Stimulated activated naive CD8-positive, alpha-beta T cell treated with anti-CD3 and anti-CD28 coated beads, Interleukin-15, amount 100 ng/mL, for 72 hours (primary cell): ENCODE results near the gene ILF3.

Experiments used
- ATAC-seq: fragments of 150-1000 bp; cut with Tn5 transposase; 2 replicates; pipeline ENCODE4 v1.10.0; 2021; ENCODE audit warnings: mild to moderate bottlenecking, moderate library complexity
- DNase-seq, 2 donors: peaks; one replicate each; pipeline ENCODE4 v3.0.0; 2021 to 2022
- H3K27ac Mint-ChIP-seq, 2 donors: one replicate each; pipeline ENCODE4 v1.8.0; 2022; ENCODE audit warnings: mild to moderate bottlenecking in 2 of 2, mixed read lengths in 2 of 2, moderate library complexity in 2 of 2
- H3K27me3 Mint-ChIP-seq: one replicate; pipeline ENCODE4 v1.8.0; 2022; ENCODE audit warnings: mixed read lengths
- H3K4me1 Mint-ChIP-seq: one replicate; pipeline ENCODE4 v1.8.0; 2022; ENCODE audit warnings: mild to moderate bottlenecking, mixed read lengths
- H3K4me3 Mint-ChIP-seq, 2 donors: one replicate each; pipeline ENCODE4 v1.8.0; 2022; ENCODE audit warnings: mild to moderate bottlenecking in 2 of 2, mixed read lengths in 2 of 2, moderate library complexity in 1 of 2
- H3K9me3 Mint-ChIP-seq, 2 donors: one replicate each; pipeline ENCODE4 v1.8.0; 2022; ENCODE audit warnings: mixed read lengths in 2 of 2

ILF3 gene

GRCh38 chr19:10692673-10693264 lies 38.6 kb downstream of the ILF3 start:
- no peak overlapping the region for H3K27ac Mint-ChIP-seq
- H3K4me3 Mint-ChIP-seq: no peak overlapping the region
- no peak for ATAC-seq
- peaks cover 30% of the 10 kb centered on the region for H3K4me1 Mint-ChIP-seq
- H3K9me3 Mint-ChIP-seq: no peaks in the 10 kb centered on the region
- peaks cover 28% of the 10 kb centered on the region for H3K27me3 Mint-ChIP-seq
- no peak for DNase-seq

GRCh38 chr19:10694706-10695307 lies 40.7 kb downstream of the ILF3 start:
- H3K27ac Mint-ChIP-seq: peak overlapping the region in 1 of 2 donors; percentile 50
- DNase-seq (no peak), ATAC-seq (no peak)
- no peaks in the 10 kb centered on the region for H3K9me3 Mint-ChIP-seq
- H3K27me3 Mint-ChIP-seq: peaks cover 28% of the 10 kb centered on the region
- peak overlapping the region; percentile 87 to 88 for H3K4me3 Mint-ChIP-seq
- H3K4me1 Mint-ChIP-seq: peaks cover 25% of the 10 kb centered on the region

- ATAC-seq: peak; percentile 98
- H3K9me3 Mint-ChIP-seq: no peaks in the 10 kb centered on the region
- H3K27ac Mint-ChIP-seq: peak overlapping the region in 1 of 2 donors; percentile 82
- DNase-seq: peak; percentile 86 to 91
- peaks cover 28% of the 10 kb centered on the region for H3K27me3 Mint-ChIP-seq
- peaks cover 26% of the 10 kb centered on the region for H3K4me1 Mint-ChIP-seq
- H3K4me3 Mint-ChIP-seq: peak overlapping the region; percentile 87 to 88
Measured at GRCh38 chr19:10695401-10696398, 41.6 kb downstream of the ILF3 start.

- H3K4me3 Mint-ChIP-seq: no peak overlapping the region
Measured at GRCh38 chr19:10699650-10700335, 45.6 kb downstream of the ILF3 start.

GRCh38 chr19:10701955-10702525 lies 47.9 kb downstream of the ILF3 start:
- no peaks in the 10 kb centered on the region for H3K9me3 Mint-ChIP-seq
- ATAC-seq (peak; percentile 57), DNase-seq (peak in 1 of 2 donors; percentile 40)

More at GRCh38 chr19:10699650-10700335, 45.6 kb downstream of the ILF3 start:
- H3K27ac Mint-ChIP-seq: no peak overlapping the region
- H3K27me3 Mint-ChIP-seq: peaks cover 28% of the 10 kb centered on the region
- no peak for ATAC-seq
- DNase-seq: peak; percentile 69 to 71
- H3K9me3 Mint-ChIP-seq: no peaks in the 10 kb centered on the region
- H3K4me1 Mint-ChIP-seq: peaks cover 35% of the 10 kb centered on the region

GRCh38 chr19:10706990-10707389 lies 52.8 kb downstream of the ILF3 start:
- Mint-ChIP-seq H3K4me1 (peaks cover 8% of the 10 kb centered on the region), H3K9me3 (no peaks in the 10 kb centered on the region), H3K27me3 (no peaks in the 10 kb centered on the region), H3K4me3 (no peak overlapping the region), H3K27ac (no peak overlapping the region)
- DNase-seq (no peak), ATAC-seq (no peak)

More at GRCh38 chr19:10701955-10702525, 47.9 kb downstream of the ILF3 start:
- peak overlapping the region; percentile 98 for H3K4me3 Mint-ChIP-seq
- peaks cover 18% of the 10 kb centered on the region for H3K4me1 Mint-ChIP-seq
- peaks cover 7% of the 10 kb centered on the region for H3K27me3 Mint-ChIP-seq
- peak overlapping the region; percentile 81 to 95 for H3K27ac Mint-ChIP-seq

- DNase-seq: no peak
- Mint-ChIP-seq H3K4me3 (no peak overlapping the region), H3K4me1 (peaks cover 4% of the 10 kb centered on the region), H3K27ac (no peak overlapping the region), H3K9me3 (no peaks in the 10 kb centered on the region), H3K27me3 (no peaks in the 10 kb centered on the region)
- ATAC-seq: no peak
Measured at GRCh38 chr19:10707440-10707839, 53.3 kb downstream of the ILF3 start.

GRCh38 chr19:10708291-10708690 lies 54.1 kb downstream of the ILF3 start:
- Mint-ChIP-seq H3K4me1 (peaks cover 9% of the 10 kb centered on the region), H3K27ac (no peak overlapping the region), H3K4me3 (no peak overlapping the region), H3K27me3 (no peaks in the 10 kb centered on the region), H3K9me3 (no peaks in the 10 kb centered on the region)
- no peak for DNase-seq
- ATAC-seq: no peak

GRCh38 chr19:10712045-10712444 lies 57.9 kb downstream of the ILF3 start:
- no peak for ATAC-seq
- Mint-ChIP-seq H3K9me3 (no peaks in the 10 kb centered on the region), H3K27me3 (no peaks in the 10 kb centered on the region), H3K4me1 (peaks cover 17% of the 10 kb centered on the region), H3K27ac (peak overlapping the region in 1 of 2 donors; percentile 72), H3K4me3 (no peak overlapping the region)
- no peak for DNase-seq

GRCh38 chr19:10712754-10713153 lies 58.6 kb downstream of the ILF3 start:
- H3K27ac Mint-ChIP-seq: no peak overlapping the region

GRCh38 chr19:10713317-10713716 lies 59.2 kb downstream of the ILF3 start:
- Mint-ChIP-seq H3K9me3 (no peaks in the 10 kb centered on the region), H3K27me3 (no peaks in the 10 kb centered on the region), H3K27ac (peak overlapping the region in 1 of 2 donors; percentile 92), H3K4me1 (peaks cover 20% of the 10 kb centered on the region), H3K4me3 (no peak overlapping the region)
- no peak for ATAC-seq
- peak in 1 of 2 donors; percentile 54 for DNase-seq

More at GRCh38 chr19:10712754-10713153, 58.6 kb downstream of the ILF3 start:
- Mint-ChIP-seq H3K4me3 (no peak overlapping the region), H3K27me3 (no peaks in the 10 kb centered on the region), H3K4me1 (peaks cover 20% of the 10 kb centered on the region), H3K9me3 (no peaks in the 10 kb centered on the region)
- DNase-seq (no peak), ATAC-seq (no peak)

GRCh38 chr19:10717054-10717355 lies 62.9 kb downstream of the ILF3 start:
- DNase-seq (no peak), ATAC-seq (no peak)
- Mint-ChIP-seq H3K4me3 (peak overlapping the region; percentile 83 to 84), H3K27me3 (no peaks in the 10 kb centered on the region), H3K4me1 (peaks cover 54% of the 10 kb centered on the region), H3K27ac (peak overlapping the region in 1 of 2 donors; percentile 87), H3K9me3 (no peaks in the 10 kb centered on the region)

- peak within 1 kb of the TSS; percentile 86 to 96 for H3K27ac Mint-ChIP-seq
- H3K27me3 Mint-ChIP-seq: no peaks in the 10 kb centered on the region
- ATAC-seq: peak; percentile 94
- peak; percentile 97 to 99 for DNase-seq
- peaks cover 57% of the 10 kb centered on the region for H3K4me1 Mint-ChIP-seq
- H3K9me3 Mint-ChIP-seq: no peaks in the 10 kb centered on the region
- peak within 1 kb of the TSS; percentile 90 to 98 for H3K4me3 Mint-ChIP-seq
Measured at GRCh38 chr19:10717356-10718204, 63.4 kb downstream of the ILF3 start, which contains the start of gene DNM2. Gene DNM2 (plus strand): TSS chr19:10718079. CDS start chr19:10718243, 164 bp downstream.
